Brain microvascular endothelial cell (primary cell): ENCODE results near the gene MED31.

Experiments used
- DNase-seq: peaks from one replicate; pipeline ENCODE4 v3.0.0-alpha.2; 2020
- H3K27ac ChIP-seq: fragments of 250-450 bp; sonication (Bioruptor Pico); 2 replicates; pipeline ENCODE4 v1.5.1; 2020; ENCODE audit warnings: mild to moderate bottlenecking, moderate library complexity
- H3K27me3 ChIP-seq: fragments of 250-450 bp; sonication (Bioruptor Pico); replicated peaks from 2 replicates; pipeline ENCODE4 v1.5.1; 2020; ENCODE audit warnings: mild to moderate bottlenecking
- H3K36me3 ChIP-seq: fragments of 250-450 bp; sonication (Bioruptor Pico); replicated peaks from 2 replicates; pipeline ENCODE4 v1.5.1; 2020; ENCODE audit warnings: mild to moderate bottlenecking
- H3K4me3 ChIP-seq: 2 replicates; pipeline ENCODE4 v1.5.1; 2011; ENCODE audit warnings: low read depth, mild to moderate bottlenecking, control low read depth, low read length, moderate library complexity
- CTCF ChIP-seq: IDR thresholded peaks from 2 replicates; pipeline ENCODE4 v1.5.1; 2011; ENCODE audit warnings: low read depth, mild to moderate bottlenecking, moderate library complexity, low read length, control low read depth, inconsistent platforms; ENCODE audit errors: missing control alignments
- in situ Hi-C: cut with HindIII; loops from 2 replicates; pipeline ENCODE4 v1.10.0; 2017; ENCODE audit warnings: low sequenced_read_pairs, low pct_ligation_motif_present

Gene MED31

DNA sequence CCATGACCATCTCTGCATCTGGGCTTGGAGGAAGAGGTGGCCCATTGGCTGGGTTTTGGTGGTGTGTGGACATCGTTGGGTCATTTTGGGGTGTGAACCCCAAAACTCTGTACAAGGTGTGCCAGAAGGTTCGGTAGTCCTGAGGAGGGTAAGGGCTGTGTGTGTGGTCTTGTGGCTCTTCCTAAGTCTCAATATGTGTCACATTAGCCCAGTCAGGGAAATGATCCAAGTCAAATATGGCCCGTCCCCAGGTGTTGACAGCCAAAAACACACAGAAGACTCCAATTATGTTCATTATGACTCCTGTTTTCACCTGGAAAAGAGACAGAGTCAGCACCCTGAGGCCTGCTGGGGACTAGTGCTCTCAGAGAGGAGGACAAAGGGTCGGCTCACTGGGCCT lies 34.6 kb upstream of the MED31 start:
- Histone ChIP-seq H3K27me3 (no peaks in the 10 kb centered on the region), H3K36me3 (no peaks in the 10 kb centered on the region), H3K4me3 (no peak overlapping the region), H3K27ac (no peak overlapping the region)
- TF ChIP-seq CTCF: no peak
- in situ Hi-C loops: no loop called here
- no peak for DNase-seq

DNA sequence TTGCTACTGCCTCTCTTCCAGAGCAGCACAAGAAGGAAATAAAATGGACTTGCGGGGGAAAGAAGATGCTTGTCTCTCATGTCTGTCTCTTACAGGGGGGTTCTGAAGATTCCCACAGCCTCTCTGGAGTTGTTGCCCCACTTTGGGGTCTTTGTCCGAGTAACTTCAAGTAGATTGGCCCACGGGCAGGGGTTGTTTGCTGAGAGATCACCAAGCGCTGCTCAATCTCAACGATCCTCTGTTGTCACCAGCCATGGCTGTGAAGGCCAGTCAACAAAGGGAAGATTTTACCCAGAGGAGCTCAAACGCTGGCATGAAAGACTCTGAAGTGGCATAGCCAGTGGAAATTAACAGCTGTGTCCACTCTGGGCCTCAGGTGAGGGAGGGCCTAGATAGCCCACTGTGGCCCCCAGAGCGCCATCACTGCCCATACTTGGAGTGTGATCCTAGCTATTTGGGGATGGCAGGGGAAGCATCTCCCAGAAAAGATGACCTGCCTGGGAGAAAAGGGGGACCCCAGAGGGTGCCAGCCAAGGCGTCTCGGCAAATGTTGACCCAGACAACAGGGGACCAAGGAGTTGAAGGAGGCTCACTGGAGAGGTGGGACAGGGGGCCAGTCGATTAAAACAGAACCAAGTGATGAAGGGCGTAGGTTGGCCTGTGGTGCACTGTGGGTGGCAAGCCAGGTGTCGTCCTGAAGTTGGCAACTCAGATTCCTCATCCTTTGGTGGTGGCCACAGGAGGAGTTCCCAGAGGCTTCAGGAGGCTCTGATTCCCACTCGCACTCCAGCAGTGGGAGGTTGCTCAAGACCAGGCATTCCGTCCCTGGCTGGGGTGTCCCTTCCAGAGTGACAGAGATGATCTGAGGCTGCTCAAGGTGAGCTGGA lies 33.7 kb upstream of the MED31 start:
- no peak for DNase-seq
- Histone ChIP-seq H3K36me3 (no peaks in the 10 kb centered on the region), H3K27me3 (no peaks in the 10 kb centered on the region), H3K4me3 (no peak overlapping the region), H3K27ac (no peak overlapping the region)
- in situ Hi-C loops: no loop called here
- no peak for TF ChIP-seq CTCF

DNA sequence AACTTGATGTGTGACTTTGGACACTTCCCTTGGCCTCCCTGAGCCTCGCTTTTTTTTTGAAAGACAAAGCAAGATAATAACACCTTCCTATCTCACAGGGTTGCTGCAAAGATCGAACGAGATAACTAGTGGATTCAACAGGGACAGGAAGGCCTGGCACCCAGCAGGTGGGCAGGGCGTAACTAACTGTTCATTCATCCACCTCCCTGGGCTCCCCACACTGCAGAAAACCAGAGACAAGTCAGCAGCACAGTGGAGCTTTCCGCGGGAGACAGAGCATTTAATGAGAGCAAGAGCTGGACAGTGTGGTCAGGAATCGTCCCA lies 33.0 kb upstream of the MED31 start:
- in situ Hi-C loops: no loop called here
- H3K36me3 ChIP-seq: no peaks in the 10 kb centered on the region
- H3K27ac ChIP-seq: no peak overlapping the region
- no peaks in the 10 kb centered on the region for H3K27me3 ChIP-seq
- DNase-seq: no peak
- TF ChIP-seq CTCF: no peak
- no peak overlapping the region for H3K4me3 ChIP-seq

DNA sequence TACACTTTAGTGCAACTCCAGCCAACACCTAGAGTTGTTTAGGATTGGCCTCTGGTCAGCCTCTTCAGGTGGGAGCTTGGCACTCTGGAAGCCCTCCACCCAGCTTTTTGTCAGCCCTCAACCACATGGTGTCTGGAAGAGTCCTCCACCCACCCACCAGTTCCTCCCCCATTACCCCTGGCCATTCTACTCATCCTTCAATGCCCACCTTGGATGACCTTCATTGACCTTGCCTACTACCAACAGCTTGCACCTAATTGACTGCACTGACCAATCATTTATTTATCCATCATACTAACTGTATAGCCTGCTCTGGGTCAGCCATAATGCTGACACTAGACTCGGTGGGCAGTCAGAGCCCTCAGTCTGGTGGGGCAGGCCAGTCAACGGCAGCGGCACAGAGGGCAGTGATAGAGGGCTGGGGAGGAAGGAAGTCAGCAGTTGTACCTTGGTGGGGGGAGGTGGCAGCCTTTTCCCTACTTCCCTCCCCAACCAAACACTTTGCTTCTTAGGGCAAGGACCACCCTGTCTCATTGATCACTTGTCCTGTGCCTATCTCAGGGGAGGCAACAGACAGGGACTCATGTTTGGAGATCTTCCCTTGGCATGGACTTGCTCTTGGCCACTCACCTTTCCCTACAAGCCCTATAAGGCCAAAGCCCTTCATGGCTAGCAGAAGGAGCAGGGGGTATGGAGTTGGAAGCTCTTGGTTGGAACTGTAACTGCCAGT lies 32.5 kb upstream of the MED31 start:
- no peak for DNase-seq
- H3K4me3 ChIP-seq: no peak overlapping the region
- H3K36me3 ChIP-seq: no peaks in the 10 kb centered on the region
- in situ Hi-C loops: no loop called here
- no peak for TF ChIP-seq CTCF
- no peaks in the 10 kb centered on the region for H3K27me3 ChIP-seq
- no peak overlapping the region for H3K27ac ChIP-seq

- Histone ChIP-seq H3K27me3 (peaks cover 2% of the 10 kb centered on the region), H3K36me3 (no peaks in the 10 kb centered on the region), H3K27ac (no peak overlapping the region), H3K4me3 (no peak overlapping the region)
- in situ Hi-C loops: no loop called here
- DNase-seq: no peak
- TF ChIP-seq CTCF: no peak
Observed at GRCh38 chr17:6683081-6683684, 31.8 kb upstream of the MED31 start.
